ENCODE measurements around the gene HSPBAP1. TPM values are rescaled to one million over a fixed set of nuclear protein-coding genes. Genes with fewer than 3 reads are reported as not detected.

The HSPBAP1 gene
- total RNA-seq, 4 donors from 2014 or later: 8.1 to 24.0 (median 20.6) TPM

DNA sequence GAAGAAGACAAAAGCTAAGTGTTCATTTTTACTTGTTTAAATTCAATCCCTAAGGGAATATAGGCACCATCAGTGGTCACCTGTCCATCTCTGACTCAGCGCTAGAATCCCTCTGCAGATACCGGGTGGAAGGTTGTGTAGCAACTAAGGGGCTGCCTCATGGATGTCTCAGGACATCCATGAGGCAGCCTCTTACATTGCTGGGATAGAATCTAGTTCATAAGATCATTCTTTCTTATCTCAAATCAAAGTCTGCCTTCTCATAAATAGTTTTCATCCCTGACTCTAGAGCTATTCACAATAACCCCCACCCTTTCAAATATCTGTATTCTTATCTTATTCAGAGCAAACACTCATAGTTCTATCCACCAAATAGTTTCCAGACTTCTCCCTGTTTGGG lies 38.1 kb downstream of the HSPBAP1 start:
- TF ChIP-seq, protein P1, sequence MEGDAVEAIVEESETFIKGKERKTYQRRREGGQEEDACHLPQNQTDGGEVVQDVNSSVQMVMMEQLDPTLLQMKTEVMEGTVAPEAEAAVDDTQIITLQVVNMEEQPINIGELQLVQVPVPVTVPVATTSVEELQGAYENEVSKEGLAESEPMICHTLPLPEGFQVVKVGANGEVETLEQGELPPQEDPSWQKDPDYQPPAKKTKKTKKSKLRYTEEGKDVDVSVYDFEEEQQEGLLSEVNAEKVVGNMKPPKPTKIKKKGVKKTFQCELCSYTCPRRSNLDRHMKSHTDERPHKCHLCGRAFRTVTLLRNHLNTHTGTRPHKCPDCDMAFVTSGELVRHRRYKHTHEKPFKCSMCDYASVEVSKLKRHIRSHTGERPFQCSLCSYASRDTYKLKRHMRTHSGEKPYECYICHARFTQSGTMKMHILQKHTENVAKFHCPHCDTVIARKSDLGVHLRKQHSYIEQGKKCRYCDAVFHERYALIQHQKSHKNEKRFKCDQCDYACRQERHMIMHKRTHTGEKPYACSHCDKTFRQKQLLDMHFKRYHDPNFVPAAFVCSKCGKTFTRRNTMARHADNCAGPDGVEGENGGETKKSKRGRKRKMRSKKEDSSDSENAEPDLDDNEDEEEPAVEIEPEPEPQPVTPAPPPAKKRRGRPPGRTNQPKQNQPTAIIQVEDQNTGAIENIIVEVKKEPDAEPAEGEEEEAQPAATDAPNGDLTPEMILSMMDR (IDR thresholded peaks at IDR 0.05; ENCODE audit: low read depth): no peak

DNA sequence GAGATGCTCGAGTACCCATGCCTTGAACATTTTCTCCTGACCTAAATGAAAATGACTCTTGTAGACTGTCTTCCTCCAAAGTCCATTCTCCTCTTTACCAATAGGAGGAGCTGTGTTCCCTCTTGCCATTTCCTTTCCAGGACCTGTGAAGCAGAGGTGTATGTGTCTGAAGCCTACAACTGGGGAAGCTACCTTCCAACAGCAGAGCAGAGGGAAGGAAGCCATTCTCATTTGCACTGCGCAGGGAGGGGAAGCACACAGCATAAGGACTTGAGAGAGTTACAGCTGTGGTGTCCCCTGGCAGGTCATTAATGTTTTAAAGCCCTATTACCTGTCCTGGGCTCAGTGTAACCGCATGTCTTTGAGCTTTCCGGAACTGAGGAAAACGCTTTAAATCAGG lies 38.7 kb downstream of the HSPBAP1 start:
- TF ChIP-seq, protein P1 (IDR thresholded peaks at IDR 0.05; ENCODE audit: low read depth): no peak

DNA sequence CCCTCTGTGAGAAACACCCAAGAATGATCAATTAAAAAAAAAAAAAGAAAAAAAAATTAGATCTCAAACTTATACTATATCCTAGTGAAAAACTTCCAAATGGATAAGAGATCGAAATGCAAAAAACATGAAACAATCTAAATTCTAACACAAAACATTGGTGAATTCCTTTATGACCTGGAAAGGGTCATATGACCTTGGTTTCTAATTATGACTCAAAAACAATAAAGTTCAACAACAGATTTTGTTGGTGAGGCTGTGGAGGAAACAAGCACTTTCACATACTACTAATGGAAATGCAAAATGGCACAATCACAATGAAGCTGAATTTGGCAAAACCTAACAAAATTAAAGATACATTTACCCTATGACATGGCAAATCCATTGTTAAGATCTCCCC lies 45.3 kb downstream of the HSPBAP1 start:
- TF ChIP-seq, protein P1 (IDR thresholded peaks at IDR 0.05; ENCODE audit: low read depth): no peak

DNA sequence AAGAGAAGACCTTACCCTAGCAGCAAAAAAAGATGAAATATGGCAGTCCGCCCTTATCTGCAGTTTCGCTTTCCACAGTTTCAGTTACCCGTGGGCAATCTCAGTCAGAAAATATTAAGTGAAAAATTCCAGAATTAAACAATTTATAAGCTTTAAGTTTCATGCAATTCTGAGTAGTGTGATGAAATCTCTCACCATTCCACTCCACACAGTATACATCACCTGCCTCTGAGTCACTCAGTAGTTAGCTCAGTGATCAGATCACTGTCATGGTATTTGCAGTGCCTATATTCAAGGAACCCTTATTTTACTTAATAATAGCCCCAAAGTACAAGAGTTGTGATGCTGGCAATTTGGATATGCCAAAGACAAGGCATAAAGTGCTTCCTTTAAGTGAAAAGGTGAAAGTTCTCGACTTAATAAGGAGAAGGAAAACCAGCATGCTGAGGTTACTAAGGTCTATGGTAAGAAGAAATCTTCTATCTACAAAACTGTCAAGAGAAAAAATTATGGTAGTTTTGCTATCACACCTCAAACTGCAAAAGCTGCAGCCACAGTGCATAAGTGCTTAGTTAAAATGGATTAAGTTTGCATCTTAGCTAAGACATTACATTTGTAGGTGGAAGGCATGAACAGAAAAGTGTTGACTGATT lies 48.1 kb downstream of the HSPBAP1 start:
- TF ChIP-seq, protein P1 (IDR thresholded peaks at IDR 0.05; ENCODE audit: low read depth): no peak

DNA sequence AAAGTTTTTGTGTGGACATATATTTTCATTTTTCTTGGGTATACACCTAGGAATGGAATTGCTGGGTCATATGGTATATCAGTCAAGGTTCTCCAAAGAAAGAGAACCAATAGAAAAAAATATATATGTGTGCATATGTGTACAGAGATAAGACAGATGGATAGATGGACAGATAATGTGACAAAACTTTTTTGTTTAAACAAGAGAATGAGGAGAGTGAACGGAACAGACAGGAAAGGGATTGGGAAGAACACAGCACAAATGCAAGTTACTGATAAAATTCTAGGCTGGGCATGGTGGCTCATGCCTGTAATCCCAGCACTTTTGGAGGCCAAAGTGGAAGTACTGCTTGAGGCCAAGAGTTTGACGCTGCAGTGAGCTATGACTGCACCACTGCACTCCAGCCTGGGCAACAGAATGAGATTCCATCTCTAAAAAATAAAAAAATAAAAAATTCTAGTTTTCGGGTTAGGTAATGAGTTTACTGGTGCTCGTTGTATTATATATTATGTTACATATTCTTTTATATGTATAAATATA lies 50.0 kb downstream of the HSPBAP1 start:
- TF ChIP-seq, protein P1 (IDR thresholded peaks at IDR 0.05; ENCODE audit: low read depth): no peak

DNA sequence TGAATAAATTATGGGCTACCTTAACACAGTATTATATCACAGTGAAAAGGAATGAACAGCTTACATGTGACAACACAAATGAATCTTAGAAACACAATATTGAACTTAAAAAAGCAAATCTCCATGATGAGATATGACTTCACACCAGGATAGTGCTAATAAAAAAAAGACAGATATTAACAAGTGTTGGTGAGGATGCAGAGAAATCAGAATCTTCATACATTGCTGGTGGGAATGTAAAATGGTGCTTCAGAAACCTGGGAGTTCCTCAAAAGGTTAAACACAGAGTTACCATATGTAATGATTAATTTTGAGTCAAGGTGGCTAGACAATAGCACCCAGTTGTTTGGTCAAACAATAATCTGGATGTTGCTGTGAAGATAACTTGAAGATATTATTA lies 51.4 kb downstream of the HSPBAP1 start:
- TF ChIP-seq, protein P1 (IDR thresholded peaks at IDR 0.05; ENCODE audit: low read depth): no peak

DNA sequence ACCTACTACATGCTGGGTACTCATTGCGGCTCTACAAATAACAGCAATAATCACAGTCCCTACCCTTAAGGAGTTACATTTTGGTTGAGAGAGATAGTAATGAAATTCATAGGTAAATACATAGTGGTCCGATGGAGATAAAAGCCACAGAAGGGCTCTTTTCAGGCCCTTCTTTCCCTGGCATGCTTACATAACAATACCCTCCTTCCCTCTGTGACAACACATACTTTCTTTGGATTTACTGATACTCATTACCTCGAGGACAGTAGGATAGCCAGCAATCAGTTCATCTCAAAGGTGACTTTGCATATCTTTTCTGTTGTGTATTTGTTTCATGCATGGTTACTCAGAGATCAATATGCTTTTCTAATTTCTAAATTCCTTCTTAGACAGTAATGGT lies 54.5 kb downstream of the HSPBAP1 start:
- TF ChIP-seq, protein P1 (IDR thresholded peaks at IDR 0.05; ENCODE audit: low read depth): no peak

Measured in subcutaneous adipose tissue (tissue), 4 donors.